Mammary epithelial cell (primary cell): ENCODE results near the gene C17orf58.

Experiments
- CTCF ChIP-seq, 2 donors: IDR thresholded peaks in 1 of 2; conservative IDR thresholded peaks in 1 of 2; 2 replicates each; pipeline ENCODE4 v1.5.1; 2011 to 2012; ENCODE audit warnings: inconsistent platforms in 2 of 2, low read length in 2 of 2, mild to moderate bottlenecking in 2 of 2, control low read depth in 1 of 2, low read depth in 1 of 2; ENCODE audit not compliant: insufficient read depth in 1 of 2; ENCODE audit errors: extremely low read depth in 1 of 2
- EZH2 ChIP-seq: IDR thresholded peaks from 2 replicates; pipeline ENCODE4 v1.6.1; 2012; ENCODE audit warnings: low read length, inconsistent platforms, borderline replicate concordance

DNA sequence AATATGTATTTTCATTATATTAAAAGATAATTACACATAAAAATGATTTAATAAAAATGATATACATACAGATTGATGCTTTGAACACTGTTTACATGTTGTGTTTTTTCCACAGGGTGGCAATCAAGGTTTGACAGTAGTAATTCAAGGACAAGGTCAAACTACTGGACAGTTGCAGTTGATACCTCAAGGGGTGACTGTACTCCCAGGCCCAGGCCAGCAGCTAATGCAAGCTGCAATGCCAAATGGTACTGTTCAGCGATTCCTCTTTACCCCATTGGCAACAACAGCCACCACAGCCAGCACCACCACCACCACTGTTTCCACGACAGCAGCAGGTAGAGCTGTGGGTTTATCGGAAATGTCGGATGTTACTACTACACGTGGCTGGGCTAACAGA lies 52.2 kb downstream of the C17orf58 start:
- TF ChIP-seq CTCF (conservative IDR thresholded peaks at IDR 0.05 in 1 of 2, IDR thresholded peaks at IDR 0.05 in 1 of 2; ENCODE audit: extremely low read depth in 1 of 2, insufficient read depth in 1 of 2, low read depth in 1 of 2, low read length in 2 of 2) = no peak
- TF ChIP-seq EZH2 = no peak
